Measurements from ENCODE around the gene ADA.
A peak's percentile ranks its signal among the peaks of the same experiment; 100 is the strongest.

ADA gene

DNA sequence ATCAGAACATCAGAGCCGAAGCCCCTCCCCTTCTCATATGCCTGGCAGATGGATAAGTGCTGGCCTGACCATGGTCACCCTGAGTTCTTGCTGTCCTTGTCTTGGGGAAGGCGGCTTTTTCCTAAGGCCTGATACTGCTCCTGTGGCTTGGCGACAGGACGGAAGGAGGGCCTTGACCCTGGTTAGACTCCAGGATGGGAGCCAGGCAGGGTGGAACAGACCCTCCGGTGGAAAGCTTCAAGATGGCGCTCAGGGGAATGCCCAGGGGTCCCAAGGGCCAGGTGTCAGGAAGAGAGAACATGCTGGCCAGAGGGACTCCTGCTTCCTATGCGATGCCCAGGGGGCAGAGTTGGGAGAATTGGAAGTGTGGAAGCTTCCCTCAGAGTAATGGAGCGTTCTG lies 29.6 kb downstream of the ADA start:
- no peak for DNase-seq

GRCh38 chr20:44621325-44621724 lies 30.2 kb downstream of the ADA start:
- no peak for DNase-seq

- DNase-seq, result no peak
Measured at GRCh38 chr20:44620030-44620429, 31.5 kb downstream of the ADA start.

DNA sequence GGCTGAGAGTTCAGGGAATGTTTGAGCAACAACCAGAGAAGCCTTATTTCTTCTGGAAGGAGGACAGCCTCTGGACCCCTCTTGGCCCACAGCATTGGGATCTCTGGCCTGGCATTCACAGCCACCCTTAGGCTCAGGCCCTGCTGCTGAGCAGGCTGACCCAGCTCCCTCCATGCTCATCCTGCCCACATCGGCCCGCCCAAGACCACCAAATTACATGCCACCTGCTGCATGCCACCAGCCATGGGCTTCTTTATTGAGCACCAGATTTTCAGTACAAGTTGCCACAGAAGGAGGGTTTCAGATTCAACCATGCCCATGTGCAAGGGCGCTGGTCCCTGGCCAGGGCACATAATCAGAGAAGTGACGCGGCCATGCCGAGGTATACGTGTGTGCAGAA lies 32.2 kb downstream of the ADA start:
- DNase-seq, result no peak

DNA sequence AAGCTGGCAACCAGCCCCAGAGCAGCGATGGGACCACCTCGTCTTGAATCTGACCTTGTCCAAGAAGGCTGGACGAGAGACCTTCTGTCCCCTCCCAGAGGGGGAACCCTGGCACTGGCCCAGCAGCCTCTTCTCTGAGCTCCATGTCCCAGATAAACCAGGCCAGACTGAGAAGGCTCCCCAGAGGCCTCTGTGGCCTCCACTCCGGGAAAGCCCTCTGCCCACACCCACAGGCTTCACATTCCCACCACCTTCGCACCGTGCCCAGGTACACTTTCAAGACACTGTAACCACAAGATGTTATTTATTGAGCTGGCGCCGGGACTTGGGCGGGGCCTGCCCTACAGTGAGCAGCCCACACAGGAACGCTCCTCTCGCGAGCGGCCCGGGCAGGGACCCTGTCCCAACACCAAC lies 33.2 kb downstream of the ADA start:
- no peak for DNase-seq

DNA sequence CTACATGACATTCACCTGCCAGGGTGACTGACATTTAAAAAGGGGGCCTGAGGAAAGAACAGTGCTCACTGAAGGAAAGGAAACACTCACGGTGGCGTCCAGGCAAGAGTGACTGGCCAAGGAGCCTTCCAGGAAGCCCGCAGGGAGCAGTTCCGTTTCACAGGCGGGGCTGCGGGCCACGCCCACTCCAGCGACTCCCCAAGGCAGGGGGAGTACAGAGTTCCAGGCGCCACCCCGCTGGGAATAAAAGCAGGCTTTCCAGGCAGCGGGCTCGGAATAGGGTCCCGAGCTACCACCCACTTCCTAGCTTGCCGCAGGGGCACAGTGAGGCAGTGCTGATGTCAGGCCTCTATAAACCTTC lies 34.9 kb downstream of the ADA start:
- no peak for DNase-seq

DNA sequence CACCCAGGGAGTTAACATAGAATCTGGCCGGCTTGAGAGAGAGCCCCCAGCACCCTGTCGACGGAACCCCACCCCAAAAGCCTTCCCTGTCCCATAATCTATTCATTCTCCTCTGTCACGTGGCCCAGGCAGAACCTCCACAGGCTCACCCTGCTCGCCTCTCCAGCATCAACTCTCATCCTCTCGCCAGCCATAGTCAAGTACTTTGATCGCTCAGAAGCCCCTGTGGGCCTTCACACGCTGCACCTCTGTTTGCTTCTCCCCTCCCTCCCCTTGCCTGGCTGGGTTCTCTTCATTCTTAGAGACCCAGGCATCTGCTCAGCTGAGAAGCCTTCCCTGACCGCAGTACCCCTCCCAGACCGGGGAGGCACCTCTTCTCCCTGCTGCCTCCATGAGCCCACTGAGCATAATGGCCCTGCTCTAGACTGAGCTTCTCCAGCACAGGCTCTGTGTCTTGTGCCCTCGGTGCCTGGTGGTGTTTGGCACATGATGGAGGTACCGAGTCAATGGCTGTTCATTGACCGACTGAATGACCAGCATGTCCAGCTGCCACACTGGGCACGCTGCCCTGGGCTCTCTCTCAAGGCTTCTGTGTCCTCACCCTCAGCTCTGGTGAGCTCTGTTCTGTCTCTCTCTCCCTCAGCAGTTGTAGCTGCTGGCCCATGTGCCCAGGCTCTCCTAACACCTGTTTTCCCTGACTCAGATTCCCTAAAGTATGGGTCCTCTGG lies 35.5 kb downstream of the ADA start:
- no peak for DNase-seq

DNA sequence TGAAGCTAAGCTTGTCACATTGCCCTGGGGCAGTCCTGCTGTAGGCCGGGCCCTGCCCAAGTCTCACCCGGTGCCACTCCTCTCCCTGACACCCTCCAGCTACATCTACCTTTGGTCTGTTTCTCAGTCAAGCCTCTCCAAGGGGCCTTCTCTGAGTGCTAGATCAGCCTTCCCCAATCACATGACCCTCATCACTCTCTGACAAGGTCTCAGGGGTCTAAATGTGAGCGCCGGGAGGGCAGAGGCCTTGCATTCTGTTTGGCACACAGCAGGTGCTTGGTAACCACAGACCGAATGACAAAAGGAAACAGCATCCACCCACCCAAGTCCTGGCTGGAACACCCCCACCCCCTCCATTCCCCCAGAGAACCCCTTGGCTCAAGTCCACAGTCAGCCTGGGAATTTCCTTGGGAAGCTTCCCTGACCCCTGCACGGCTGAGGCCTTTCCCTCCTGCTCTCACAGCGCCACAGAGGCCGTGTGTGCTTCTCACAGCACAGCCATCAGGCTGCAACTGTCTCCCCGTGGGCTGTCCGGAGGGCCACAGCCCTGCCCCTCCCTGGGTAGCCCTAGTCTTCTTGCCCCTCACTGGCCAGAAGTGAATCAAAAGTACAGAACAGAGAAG lies 36.2 kb downstream of the ADA start:
- no peak for DNase-seq

DNA sequence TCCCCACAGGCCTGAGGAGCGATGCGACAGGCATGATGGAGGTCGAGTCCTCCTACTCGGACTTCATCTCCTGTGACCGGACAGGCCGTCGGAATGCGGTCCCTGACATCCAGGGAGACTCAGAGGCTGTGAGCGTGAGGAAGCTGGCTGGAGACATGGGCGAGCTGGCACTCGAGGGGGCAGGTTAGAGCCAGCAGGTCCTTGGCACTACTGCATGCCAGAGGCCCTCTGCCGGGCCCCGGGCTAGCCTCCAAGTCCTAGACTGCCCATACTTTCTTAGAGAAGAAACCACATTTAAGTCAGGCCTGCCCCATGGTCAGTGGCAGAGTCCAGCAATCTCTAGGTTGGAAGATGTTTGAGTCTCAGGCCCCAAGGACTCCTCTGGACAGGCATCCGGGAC lies 37.0 kb downstream of the ADA start:
- DNase-seq, result no peak

DNA sequence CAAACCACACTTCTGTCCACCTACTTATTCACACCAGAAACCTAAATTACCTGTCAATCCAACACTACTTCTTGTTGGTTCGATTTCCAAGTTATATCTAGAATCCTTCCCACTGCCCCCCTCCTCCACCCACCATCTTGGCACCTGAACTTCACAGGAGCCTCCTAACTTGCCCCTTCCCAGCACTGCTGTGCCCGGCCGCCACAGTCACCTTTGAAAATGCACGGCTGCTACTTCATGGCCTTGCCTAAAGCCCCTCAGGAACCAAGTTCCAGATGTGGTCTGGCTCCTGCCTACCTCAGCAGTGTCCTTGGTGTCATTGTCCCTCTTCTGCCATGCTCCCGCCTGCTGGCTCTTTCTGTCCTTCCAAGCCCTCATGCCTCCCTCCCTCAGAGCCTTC lies 37.9 kb downstream of the ADA start:
- no peak for DNase-seq

GRCh38 chr20:44610313-44610962 lies 41.1 kb downstream of the ADA start:
- no peak for DNase-seq

DNA sequence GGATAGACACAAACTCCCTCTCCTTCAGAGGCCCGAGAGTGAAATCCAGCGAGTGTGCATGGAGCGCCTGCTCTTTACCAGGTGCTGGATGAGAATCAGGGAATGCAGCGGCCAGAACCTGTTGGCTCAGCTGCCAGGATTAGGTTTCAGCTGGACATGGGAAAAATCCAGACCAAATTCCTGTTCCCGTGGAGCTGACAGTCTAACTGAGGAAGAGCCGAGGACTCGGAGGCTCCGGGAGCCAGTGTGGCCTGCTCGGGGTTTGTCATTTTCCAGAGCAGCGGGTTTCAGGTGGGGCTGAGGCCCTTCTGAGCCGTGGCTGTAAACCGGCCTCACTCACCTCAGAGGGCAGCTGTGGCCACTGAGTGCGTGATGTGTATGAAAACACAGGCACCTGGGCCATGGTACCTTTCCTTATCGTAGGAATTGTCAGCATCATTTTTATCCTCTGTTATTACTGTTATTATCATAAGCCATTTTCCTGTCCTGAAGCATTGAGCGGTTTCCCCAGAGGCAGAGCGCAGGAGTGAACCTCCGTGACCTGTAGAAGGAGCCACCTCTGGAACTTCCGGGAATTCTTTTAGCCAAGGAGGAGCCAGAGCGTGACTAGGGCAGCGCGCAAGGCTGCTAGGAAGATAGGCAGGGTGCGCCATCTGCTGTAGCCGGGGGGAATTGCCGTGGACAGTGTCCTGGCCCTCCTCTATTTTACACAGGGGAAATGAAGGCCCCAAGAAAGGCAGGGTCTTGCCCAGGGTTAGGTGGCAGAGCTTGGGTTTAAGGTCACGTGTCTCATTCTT lies 41.8 kb downstream of the ADA start:
- DNase-seq, result peak in 1 of 2 experiments; percentile 76

GRCh38 chr20:44609006-44609515 lies 42.4 kb downstream of the ADA start:
- DNase-seq, result no peak

- DNase-seq, result no peak
Measured at GRCh38 chr20:44606725-44607441, 44.6 kb downstream of the ADA start.

DNA sequence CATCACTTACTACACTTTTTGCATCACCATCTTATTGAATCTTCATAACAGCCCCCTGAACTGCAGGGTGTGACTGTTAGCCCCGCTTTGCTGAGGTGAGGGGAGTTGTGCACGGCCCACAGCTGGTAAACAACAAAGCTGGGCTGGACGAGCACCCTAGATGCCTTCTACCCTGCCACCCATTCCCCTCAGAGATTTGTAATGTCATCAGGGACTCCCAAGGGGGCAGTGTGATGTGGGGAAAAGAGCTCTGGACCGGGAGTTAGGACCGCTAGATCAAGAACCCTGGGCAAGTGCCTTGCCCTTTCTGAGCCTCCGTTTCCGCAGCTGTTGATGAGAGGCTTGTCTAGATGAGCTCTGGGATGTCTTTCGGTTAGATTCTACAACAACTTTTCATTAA lies 48.2 kb downstream of the ADA start:
- DNase-seq, result no peak

DNA sequence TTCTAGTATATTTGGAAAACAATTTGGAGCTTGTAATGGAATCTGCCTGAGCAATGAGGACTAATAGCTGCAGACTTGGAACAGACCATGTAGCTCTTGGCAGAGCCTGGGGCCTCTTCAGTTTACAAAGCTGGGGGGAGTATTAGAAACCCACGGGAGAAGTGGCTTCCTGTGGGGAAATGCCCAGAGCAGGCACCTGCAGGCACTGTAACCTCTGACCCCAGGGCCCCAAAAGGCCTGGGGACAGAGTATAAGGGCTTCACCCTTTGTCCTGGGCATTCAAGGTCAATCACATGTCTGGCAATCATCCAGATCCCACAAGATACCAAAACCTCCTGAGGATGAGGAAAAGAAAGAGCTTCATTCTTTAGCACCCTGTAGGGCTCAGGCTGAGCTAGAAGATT lies 49.7 kb downstream of the ADA start:
- DNase-seq, result no peak

DNA sequence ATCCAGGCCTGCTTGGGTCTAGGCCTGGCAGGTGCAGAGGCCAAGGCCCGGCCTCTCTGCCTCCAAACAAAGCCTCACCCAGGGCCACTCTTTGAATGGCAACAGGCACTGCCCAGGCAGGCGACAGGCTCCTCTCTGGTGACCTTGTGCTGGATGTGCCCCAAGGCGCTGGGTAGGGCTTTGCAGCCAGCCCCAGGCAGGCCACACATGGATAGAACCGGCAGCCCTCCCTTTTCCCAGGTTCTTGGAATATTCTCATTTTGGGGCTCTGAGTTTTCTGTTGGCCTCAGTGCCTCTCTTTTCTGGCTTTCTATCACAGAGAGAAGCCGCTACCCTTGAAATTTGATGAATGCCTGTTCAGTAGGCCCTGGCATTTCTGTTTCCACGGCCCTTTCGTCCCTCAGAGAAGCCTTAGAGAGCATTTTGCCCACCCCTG lies 50.2 kb downstream of the ADA start:
- DNase-seq, result no peak

DNA sequence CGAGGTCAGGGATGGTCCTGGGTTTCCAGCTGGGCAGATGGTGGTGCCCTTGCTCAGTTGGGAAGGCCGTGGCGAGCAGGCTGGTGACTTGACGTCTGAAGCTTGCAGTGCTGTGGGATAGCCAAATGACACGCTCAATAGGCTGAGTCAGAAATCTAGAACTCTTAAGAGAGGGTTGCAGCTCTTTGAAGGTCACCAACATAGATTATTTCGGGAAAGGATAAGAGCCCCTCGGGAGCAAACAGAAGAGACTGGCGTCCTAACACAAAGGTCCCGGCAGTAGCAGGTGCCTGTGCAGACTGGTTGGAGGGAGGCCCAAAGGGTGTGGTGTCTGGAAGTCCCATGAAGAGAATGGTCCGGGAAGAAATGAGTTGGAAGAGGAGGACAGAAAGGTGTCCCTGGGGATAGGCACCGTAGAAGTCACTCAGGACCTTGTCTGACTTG lies 50.7 kb downstream of the ADA start:
- no peak for DNase-seq

DNA sequence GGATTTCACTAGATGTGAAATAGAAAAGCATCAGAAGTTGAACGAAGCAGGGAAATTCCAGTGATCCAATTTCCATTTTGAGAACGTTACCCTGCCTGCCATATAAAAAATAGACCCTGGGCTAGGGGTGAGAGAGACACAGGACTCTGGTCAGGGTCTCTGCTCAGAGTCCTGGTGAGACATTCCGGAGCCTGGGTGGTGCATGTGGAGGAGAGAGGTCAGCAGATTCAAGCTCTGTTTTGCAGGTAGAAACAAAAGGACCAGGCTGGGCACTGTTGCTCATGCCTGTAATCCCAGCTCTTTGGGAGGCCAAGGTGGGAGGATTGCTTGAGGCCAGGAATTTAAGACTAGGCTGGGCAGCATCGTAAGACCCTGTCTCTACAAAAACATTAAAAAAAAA lies 51.2 kb downstream of the ADA start:
- no peak for DNase-seq

GRCh38 chr20:44599715-44600114 lies 51.8 kb downstream of the ADA start:
- no peak for DNase-seq

DNA sequence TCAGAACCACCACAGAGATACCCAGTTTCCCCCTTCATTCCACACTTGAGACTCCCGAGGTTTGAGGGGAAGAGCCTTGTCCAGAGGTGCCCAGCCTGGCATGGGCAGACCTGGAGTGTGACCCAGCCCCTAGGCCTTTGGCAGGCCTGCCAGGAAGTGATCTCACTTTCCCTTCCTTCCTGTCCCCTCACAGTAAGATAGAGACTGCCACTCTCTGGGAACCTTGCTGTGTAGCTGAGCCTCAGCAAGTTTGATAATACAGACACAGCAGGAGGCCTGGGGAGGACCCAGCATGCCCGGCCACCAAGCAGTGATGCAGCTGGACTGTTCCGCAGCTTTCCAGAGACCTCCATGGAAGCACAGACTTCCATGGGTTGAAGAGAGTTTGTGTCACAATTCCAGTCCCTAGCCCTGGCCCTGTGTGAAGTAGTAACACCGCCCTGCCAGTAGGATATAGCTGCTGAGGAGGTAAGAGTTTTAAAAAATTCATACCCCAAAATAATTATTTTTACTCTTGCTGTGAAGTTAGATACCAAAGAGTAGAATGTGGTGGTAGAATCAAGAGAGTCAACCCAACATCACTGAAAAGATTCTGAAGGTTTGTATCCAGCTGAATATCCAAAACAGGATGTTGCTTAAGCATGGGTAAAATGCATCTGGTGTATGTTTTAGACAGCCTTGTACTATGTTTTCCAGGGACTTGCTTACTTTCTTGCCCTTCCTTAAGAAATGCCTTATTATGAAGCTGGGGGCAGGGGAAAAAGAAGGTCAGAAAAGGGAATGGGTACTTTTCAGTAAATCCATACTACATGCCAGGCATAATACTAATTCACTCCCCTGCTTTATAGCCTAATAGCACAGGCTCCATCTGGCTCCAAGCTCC lies 52.8 kb downstream of the ADA start:
- no peak for DNase-seq

- no peak for DNase-seq
Measured at GRCh38 chr20:44597930-44598329, 53.6 kb downstream of the ADA start.

Measured in cerebellar nuclear complex (tissue), 1 donor.